Measurements from ENCODE around the gene NMU.
"Not testable (repeated sequence)": the region's sequence is repeated elsewhere in the genome, so short reads cannot be mapped to it uniquely, and the experiment has no call there.

The NMU gene

GRCh38 chr4:55574252-55574651, 61.8 kb downstream of the NMU start:
- no peak overlapping the region for H3K4me3 ChIP-seq
- H3K27ac ChIP-seq: no peak overlapping the region

GRCh38 chr4:55571806-55572205, 64.3 kb downstream of the NMU start:
- no peak overlapping the region for H3K27ac ChIP-seq
- H3K4me3 ChIP-seq: no peak overlapping the region

- H3K27ac ChIP-seq: no peak overlapping the region
- no peak overlapping the region for H3K4me3 ChIP-seq
Observed at GRCh38 chr4:55568905-55569504, 67.1 kb downstream of the NMU start.

- no peak overlapping the region for H3K27ac ChIP-seq
- no peak overlapping the region for H3K4me3 ChIP-seq
Observed at GRCh38 chr4:55561889-55562288, 74.2 kb downstream of the NMU start.

- H3K4me3 ChIP-seq: no peak overlapping the region
- no peak overlapping the region for H3K27ac ChIP-seq
Observed at GRCh38 chr4:55560096-55560495, 76.0 kb downstream of the NMU start.

- H3K27ac ChIP-seq: no peak overlapping the region
- no peak overlapping the region for H3K4me3 ChIP-seq
Observed at GRCh38 chr4:55554453-55555030, 81.6 kb downstream of the NMU start.

- Histone ChIP-seq H3K4me3 (peak overlapping the region in 4 of 7 experiments; percentile 0 to 31 (median 15)), H3K27ac (peak overlapping the region in 5 of 21 experiments; percentile 10 to 52 (median 22))
Observed at GRCh38 chr4:55553441-55554201, 82.5 kb downstream of the NMU start.

- not testable (repeated sequence) for H3K4me3 ChIP-seq, H3K27ac ChIP-seq
Observed at GRCh38 chr4:55551964-55552363, 84.1 kb downstream of the NMU start.

GRCh38 chr4:55549888-55550287, 86.2 kb downstream of the NMU start:
- no peak overlapping the region for H3K27ac ChIP-seq
- H3K4me3 ChIP-seq: no peak overlapping the region

GRCh38 chr4:55547918-55548317, 88.2 kb downstream of the NMU start:
- Histone ChIP-seq H3K4me3 (peak overlapping the region in 4 of 7 experiments; percentile 73 to 98 (median 82)), H3K27ac (peak overlapping the region in 13 of 21 experiments; percentile 89 to 99 (median 96))

GRCh38 chr4:55547466-55547770, 88.7 kb downstream of the NMU start:
- peak overlapping the region; percentile 71 to 98 (median 87) for H3K4me3 ChIP-seq
- H3K27ac ChIP-seq: peak overlapping the region; percentile 88 to 99 (median 96)

- Histone ChIP-seq H3K27ac (peak within 1 kb of the TSS; percentile 88 to 99 (median 96)), H3K4me3 (peak within 1 kb of the TSS; percentile 71 to 98 (median 87))
Observed at GRCh38 chr4:55546756-55547465, 89.2 kb downstream of the NMU start, which contains the start of gene CLOCK. Gene CLOCK (minus strand): TSS chr4:55546909. CDS start chr4:55482785, 64,124 bp downstream.

- Histone ChIP-seq H3K27ac (peak overlapping the region; percentile 88 to 99 (median 96)), H3K4me3 (peak overlapping the region; percentile 71 to 98 (median 87))
Observed at GRCh38 chr4:55546506-55546755, 89.7 kb downstream of the NMU start.

- Histone ChIP-seq H3K27ac (peak overlapping the region; percentile 88 to 99 (median 96)), H3K4me3 (peak overlapping the region; percentile 71 to 98 (median 87))
Observed at GRCh38 chr4:55545641-55546505, 90.2 kb downstream of the NMU start.
